Transverse colon (tissue), 4 donors: Measurements from ENCODE around the gene ASH1L. TPM values are rescaled to one million over a fixed set of nuclear protein-coding genes. Genes with fewer than 3 reads are reported as not detected.

ENCODE experiments used
- DNase-seq: peaks from one replicate; pipeline ENCODE4 v3.0.0-alpha.2; 2019
- H3K27ac ChIP-seq, 4 donors: fragments of 200-600 bp; sonication (generic); 2 replicates each; pipeline ENCODE4 v1.5.1; 2016 to 2018; ENCODE audit warnings: inconsistent platforms in 4 of 4
- H3K27me3 ChIP-seq: fragments of 200-600 bp; sonication (generic); 2 replicates; pipeline ENCODE4 v1.5.1; 2017; ENCODE audit warnings: inconsistent platforms
- H3K36me3 ChIP-seq, 4 donors: fragments of 200-600 bp; sonication (generic); 2 replicates each; pipeline ENCODE4 v1.5.1; 2017 to 2019; ENCODE audit warnings: inconsistent platforms in 4 of 4
- H3K4me1 ChIP-seq, 4 donors: fragments of 200-600 bp; sonication (generic); 2 replicates each; pipeline ENCODE4 v1.5.1; 2017 to 2020; ENCODE audit warnings: inconsistent platforms in 4 of 4
- H3K4me3 ChIP-seq, 4 donors: fragments of 200-600 bp; sonication (generic); 1 replicate in 1 of 4; 2 replicates in 3 of 4; pipeline versions ENCODE4 v1.5.1 to v1.6.1; 2017 to 2019; ENCODE audit warnings: inconsistent platforms in 4 of 4
- H3K9me3 ChIP-seq, 2 donors: fragments of 200-600 bp; sonication (generic); 2 replicates each; pipeline ENCODE4 v1.5.1; 2017 to 2019; ENCODE audit warnings: inconsistent platforms in 2 of 2
- EP300 ChIP-seq: sonication (generic); formaldehyde crosslinking; IDR thresholded peaks from one replicate; pipeline ENCODE4 v1.6.1; 2017; ENCODE audit warnings: antibody characterized with exemption, low read depth
- POLR2A ChIP-seq: fragments of 450-650 bp; IDR thresholded peaks from one replicate; pipeline ENCODE4 v1.6.1; 2016; ENCODE audit warnings: antibody characterized with exemption, mild to moderate bottlenecking, moderate library complexity
- POLR2AphosphoS5 ChIP-seq, 3 donors: sonication (generic); formaldehyde crosslinking; IDR thresholded peaks; one replicate each; pipeline ENCODE4 v1.6.1; 2016; ENCODE audit warnings: antibody characterized with exemption in 3 of 3
- WGBS, 2 donors: methylation state at CpG; one replicate each; pipeline ENCODE4 v1.1.5; 2018; ENCODE audit warnings: low coverage in 1 of 2; 5-methylcytosine and 5-hydroxymethylcytosine counted together
- in situ Hi-C, 4 donors: fragments of 200-750 bp; cut with MboI; loops; one replicate each; pipeline versions ENCODE4 v1.15.0 to v1.15.1; 2017; ENCODE audit warnings: low sequenced_read_pairs in 3 of 4, low pct_ligation_motif_present in 1 of 4, low pct_unique_long_range_greater_than_20kb in 1 of 4
- intact Hi-C: fragments of 100-400 bp; cut with DNase I; formaldehyde crosslinking; loops from one replicate; pipeline ENCODE4 v1.15.1; 2023; ENCODE audit warnings: low total_unique reads
- total RNA-seq, 4 donors: library from RNA; depleted of rRNA; stranded (reverse); fragments of >200 nt; gene quantifications; one replicate each; pipeline ENCODE4 v1.1.0, GENCODE V29; 2016
- TF ChIP-seq, protein P1 (sequence below), 5 experiments: fragments of 200-600 bp in 3 of 5; fragments of 450-650 bp in 2 of 5; sonication (generic) in 3 of 5; IDR thresholded peaks; 1 replicate in 2 of 5; 2 replicates in 3 of 5; pipeline ENCODE4 v1.5.1; 2016 to 2017; ENCODE audit warnings: antibody characterized with exemption in 5 of 5, inconsistent platforms in 3 of 5, mild to moderate bottlenecking in 2 of 5, moderate library complexity in 1 of 5

Gene ASH1L
- total RNA-seq, 4 donors from 2014 or later = 47.4 to 206 (median 89.1) TPM

DNA sequence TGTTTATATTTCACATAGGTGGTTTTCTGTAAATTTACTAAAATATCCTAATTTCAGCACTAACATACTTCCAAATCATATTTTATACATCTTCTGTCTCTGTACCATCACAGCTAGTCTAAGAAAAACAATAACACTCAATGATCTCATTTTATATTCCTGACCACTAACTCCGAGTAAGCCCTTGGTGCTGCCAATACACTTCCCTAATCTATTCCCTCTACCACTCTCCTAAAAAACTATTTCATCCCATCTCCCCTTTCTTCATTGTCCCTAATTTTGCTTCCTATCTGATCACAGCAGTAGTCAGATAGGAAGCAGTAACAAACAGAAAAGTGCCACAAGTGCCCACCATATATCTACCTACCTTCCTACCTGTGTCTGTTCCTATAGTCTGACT, 36.2 kb downstream of the ASH1L start:
- Histone ChIP-seq H3K36me3 (no peaks in the 10 kb centered on the region), H3K27ac (no peak overlapping the region), H3K4me1 (peaks cover 3 to 26% (median 9%) of the 10 kb centered on the region in 4 donors), H3K9me3 (no peaks in the 10 kb centered on the region), H3K4me3 (no peak overlapping the region), H3K27me3 (no peaks in the 10 kb centered on the region)
- in situ Hi-C loops = no loop called here
- no peak for DNase-seq
- intact Hi-C loops = no loop called here
- WGBS, 2 donors = 88% methylated on average over 1 of the region's 1 CpG; no CpG with 5 or more reads in 1 of the 2 donors
- TF ChIP-seq EP300 = no peak
- TF ChIP-seq POLR2A = no peak
- TF ChIP-seq, protein P1, sequence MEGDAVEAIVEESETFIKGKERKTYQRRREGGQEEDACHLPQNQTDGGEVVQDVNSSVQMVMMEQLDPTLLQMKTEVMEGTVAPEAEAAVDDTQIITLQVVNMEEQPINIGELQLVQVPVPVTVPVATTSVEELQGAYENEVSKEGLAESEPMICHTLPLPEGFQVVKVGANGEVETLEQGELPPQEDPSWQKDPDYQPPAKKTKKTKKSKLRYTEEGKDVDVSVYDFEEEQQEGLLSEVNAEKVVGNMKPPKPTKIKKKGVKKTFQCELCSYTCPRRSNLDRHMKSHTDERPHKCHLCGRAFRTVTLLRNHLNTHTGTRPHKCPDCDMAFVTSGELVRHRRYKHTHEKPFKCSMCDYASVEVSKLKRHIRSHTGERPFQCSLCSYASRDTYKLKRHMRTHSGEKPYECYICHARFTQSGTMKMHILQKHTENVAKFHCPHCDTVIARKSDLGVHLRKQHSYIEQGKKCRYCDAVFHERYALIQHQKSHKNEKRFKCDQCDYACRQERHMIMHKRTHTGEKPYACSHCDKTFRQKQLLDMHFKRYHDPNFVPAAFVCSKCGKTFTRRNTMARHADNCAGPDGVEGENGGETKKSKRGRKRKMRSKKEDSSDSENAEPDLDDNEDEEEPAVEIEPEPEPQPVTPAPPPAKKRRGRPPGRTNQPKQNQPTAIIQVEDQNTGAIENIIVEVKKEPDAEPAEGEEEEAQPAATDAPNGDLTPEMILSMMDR (IDR thresholded peaks at IDR 0.05) = no peak
- no peak for TF ChIP-seq POLR2AphosphoS5 (IDR thresholded peaks at IDR 0.05)

DNA sequence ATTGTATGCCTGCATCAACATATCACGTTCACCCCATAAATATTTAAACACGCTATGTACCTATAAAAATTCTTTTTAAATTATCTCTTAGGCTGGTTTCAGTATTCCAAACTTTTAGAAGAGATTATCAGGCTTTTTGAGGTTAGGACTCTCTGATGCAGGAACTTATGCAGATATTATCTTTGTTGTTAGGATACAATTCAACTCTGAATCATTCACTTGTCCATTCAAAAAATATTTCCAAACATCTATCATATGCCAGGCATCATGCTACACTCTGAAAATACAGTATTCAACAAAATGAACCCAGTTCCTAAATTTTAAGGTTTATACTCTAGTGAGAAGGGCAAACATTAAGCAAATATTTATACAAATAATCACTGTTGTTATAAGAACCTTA, 40.5 kb downstream of the ASH1L start:
- in situ Hi-C loops (no loop called here), intact Hi-C loops (no loop called here)
- whole genome bisulfite sequencing, 2 donors = 89 to 91% methylated on average over 2 of the region's 2 CpGs
- Histone ChIP-seq H3K36me3 (peaks cover 0 to 7% (median 3%) of the 10 kb centered on the region in 4 donors), H3K27ac (no peak overlapping the region), H3K4me1 (peaks cover 3 to 14% (median 4%) of the 10 kb centered on the region in 4 donors), H3K27me3 (no peaks in the 10 kb centered on the region), H3K4me3 (no peak overlapping the region), H3K9me3 (no peaks in the 10 kb centered on the region)
- no peak for DNase-seq
- TF ChIP-seq, protein P1 (IDR thresholded peaks at IDR 0.05) = no peak
- no peak for TF ChIP-seq POLR2A
- no peak for TF ChIP-seq EP300
- no peak for TF ChIP-seq POLR2AphosphoS5 (IDR thresholded peaks at IDR 0.05)

DNA sequence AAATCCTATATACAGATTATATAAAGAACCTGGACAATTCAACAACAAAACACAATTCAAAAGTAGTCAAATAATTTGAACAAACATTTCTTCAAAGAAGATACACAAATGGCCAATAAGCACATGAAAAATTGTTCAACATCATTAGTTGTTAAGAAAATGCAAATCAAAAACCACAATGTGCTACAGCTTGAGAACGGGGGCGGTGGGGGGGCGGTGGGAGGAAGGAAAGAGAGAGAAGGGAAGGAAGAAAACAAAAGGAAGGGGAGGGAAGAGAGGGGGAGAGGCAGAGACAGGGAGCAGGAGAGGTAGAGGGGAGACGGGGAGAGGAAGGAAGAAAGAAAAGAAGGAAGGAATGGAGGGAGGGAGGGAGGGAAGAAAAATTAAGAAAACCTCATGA, 44.1 kb downstream of the ASH1L start:
- DNase-seq = no peak
- intact Hi-C loops = no loop called here
- TF ChIP-seq EP300 = no peak
- TF ChIP-seq, protein P1 (IDR thresholded peaks at IDR 0.05) = no peak
- in situ Hi-C loops = no loop called here
- WGBS, 2 donors = 53 to 76% methylated on average over 4 of the region's 4 CpGs
- Histone ChIP-seq H3K4me1 (peaks cover 0 to 13% (median 2%) of the 10 kb centered on the region in 4 donors), H3K27ac (no peak overlapping the region), H3K4me3 (no peak overlapping the region), H3K27me3 (no peaks in the 10 kb centered on the region), H3K9me3 (no peaks in the 10 kb centered on the region), H3K36me3 (peaks cover 0 to 7% (median 3%) of the 10 kb centered on the region in 4 donors)

DNA sequence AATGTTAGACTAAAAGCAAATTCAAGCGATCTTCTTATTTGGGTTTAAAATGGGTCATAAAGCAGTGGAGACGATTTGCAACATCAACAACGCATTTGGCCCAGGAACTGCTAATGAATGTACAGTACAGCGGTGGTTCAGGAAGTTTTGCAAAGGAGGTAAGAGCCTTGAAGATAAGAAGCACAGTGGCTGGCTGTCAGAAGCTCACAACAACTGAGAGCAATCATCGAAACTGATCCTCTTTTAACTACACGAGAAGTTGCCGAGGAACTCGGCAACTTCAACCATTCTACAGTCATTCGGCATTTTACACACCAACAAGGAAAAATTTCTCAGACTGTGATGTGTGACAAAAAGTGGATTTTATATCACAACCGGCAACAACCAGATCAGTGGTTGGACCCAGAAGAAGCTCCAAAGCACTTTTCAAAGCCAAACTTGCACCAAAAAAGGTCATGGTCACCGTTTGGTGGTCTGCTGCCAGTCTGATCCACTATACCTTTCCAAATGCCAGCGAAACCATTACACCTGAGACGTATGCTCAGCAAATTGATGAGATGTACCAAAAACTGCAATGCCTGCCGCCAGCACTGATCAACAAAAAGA, 47.9 kb downstream of the ASH1L start:
- no peak for DNase-seq
- in situ Hi-C loops (no loop called here), intact Hi-C loops (no loop called here)
- Histone ChIP-seq H3K27me3 (no peaks in the 10 kb centered on the region), H3K36me3 (peaks cover 0 to 5% (median 0%) of the 10 kb centered on the region in 4 donors), H3K4me3 (no peak overlapping the region), H3K4me1 (peaks cover 0 to 19% (median 0%) of the 10 kb centered on the region in 4 donors), H3K9me3 (no peaks in the 10 kb centered on the region), H3K27ac (no peak overlapping the region)
- WGBS, 2 donors = 85 to 88% methylated on average over 11 to 14 of the region's 14 CpGs
- TF ChIP-seq POLR2AphosphoS5 (IDR thresholded peaks at IDR 0.05) (no peak), POLR2A (no peak), EP300 (no peak)
- TF ChIP-seq, protein P1 (IDR thresholded peaks at IDR 0.05) = no peak
